H7 (cell line): ENCODE data around the gene GABBR2. TPM values are rescaled to one million over a fixed set of nuclear protein-coding genes. Genes with fewer than 3 reads are reported as not detected.
A peak's percentile ranks its signal among the peaks of the same experiment; 100 is the strongest.

Experiments
- DNase-seq: peaks from one replicate; pipeline ENCODE4 v3.0.0; 2012
- H3K27me3 ChIP-seq: 2 replicates; pipeline ENCODE4 v1.6.0; 2011; ENCODE audit warnings: mild to moderate bottlenecking, low read length; ENCODE audit not compliant: control insufficient read depth, insufficient read depth
- H3K36me3 ChIP-seq: replicated peaks from 2 replicates; pipeline ENCODE4 v1.5.1; 2011; ENCODE audit warnings: low read length; ENCODE audit not compliant: control insufficient read depth, insufficient read depth
- H3K4me3 ChIP-seq: 2 replicates; pipeline ENCODE4 v1.5.1; 2011; ENCODE audit warnings: low read depth, mild to moderate bottlenecking, control low read depth, low read length, moderate library complexity; ENCODE audit not compliant: insufficient read depth
- total RNA-seq: library from RNA; depleted of rRNA; stranded (reverse); fragments of >200 nt; shearing (Covaris generic); gene quantifications from 2 replicates; pipeline ENCODE4 v1.2.3, GENCODE V29; 2014

The GABBR2 gene
- total RNA-seq, 1 experiment from 2014 or later: 0.66 TPM

DNA sequence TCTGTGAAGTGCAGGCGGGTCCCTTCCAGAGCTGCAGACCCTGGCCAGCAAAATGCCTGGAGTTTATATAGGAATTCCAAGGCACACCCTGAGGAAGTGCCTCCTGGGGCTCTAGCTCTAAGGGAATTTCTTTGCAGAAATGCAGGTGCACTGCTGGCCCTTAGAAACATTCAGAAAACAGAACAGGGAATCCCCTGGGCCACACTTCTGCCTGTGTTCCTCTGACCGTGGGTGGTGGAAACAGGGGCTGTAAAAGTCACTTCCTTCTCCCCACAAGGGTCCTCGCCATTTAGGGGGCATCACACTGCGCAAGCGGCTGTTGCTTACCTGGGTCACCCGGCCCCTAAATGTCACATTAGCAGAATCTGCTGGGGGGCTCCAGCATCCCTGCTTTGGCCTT is 312.5 kb downstream of the GABBR2 start:
- no peak overlapping the region for H3K4me3 ChIP-seq
- no peaks in the 10 kb centered on the region for H3K36me3 ChIP-seq
- no peaks in the 10 kb centered on the region for H3K27me3 ChIP-seq
- DNase-seq: no peak

DNA sequence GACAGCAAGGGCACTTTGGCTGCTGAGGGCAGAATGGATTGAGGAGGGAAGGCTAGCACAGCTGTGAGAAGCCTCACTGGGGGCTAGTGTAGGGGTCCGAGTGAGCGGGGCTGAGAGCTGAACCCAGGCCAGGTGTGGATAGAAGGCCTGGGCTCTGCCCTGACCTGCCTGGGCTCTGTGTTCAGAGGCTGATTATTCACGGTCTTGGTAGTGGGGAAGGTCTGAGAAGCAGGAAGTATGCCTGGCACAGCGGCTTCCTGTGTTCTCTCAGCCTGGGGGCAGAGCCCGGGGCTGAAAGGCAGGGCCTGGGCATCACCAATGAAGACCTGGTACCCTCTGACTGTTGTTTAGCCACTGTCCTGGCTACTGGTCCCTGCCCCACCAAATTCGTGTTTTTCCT is 316.9 kb downstream of the GABBR2 start:
- no peak for DNase-seq
- H3K36me3 ChIP-seq: no peaks in the 10 kb centered on the region
- no peak overlapping the region for H3K4me3 ChIP-seq
- H3K27me3 ChIP-seq: no peaks in the 10 kb centered on the region

DNA sequence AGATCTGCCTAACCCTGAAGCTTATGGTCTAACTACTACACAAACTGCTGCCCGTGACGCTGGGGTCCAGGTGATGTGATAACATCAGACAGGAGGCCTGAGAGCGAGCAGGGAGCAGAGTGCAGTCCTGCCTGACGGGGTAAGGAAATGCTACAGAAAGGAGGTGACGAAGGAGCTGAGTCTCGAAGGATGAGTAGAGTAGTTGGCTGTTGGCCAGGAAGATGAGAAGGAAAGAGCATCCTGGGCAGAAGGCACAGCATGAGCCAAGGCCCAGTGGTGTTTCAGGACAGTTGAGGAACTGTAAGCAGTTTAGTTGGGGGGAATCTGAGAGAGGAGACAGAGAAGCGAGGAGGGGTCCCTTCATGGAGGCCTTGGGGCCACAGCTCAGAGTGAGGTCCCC is 317.3 kb downstream of the GABBR2 start:
- DNase-seq: no peak
- Histone ChIP-seq H3K27me3 (no peaks in the 10 kb centered on the region), H3K4me3 (no peak overlapping the region)

DNA sequence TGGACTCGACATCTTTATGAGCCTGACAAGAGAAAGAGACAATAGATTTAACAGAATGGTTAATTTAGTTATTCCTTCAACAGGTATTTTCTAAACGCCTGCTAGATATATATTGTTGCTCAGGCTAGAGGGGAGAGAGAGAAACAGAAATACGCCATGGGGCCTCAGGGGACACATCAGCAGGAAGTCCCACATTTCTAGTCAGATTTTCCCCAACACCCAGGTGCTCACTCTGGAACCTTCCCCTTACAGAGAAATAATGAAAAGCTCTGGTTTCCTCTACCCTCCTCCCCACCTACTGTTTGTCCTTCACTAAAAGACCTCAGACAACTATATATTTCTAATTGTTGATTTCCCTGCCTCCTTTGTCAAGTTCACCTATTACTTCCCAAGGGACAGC is 323.0 kb downstream of the GABBR2 start:
- Histone ChIP-seq H3K27me3 (no peaks in the 10 kb centered on the region), H3K36me3 (no peaks in the 10 kb centered on the region), H3K4me3 (no peak overlapping the region)
- DNase-seq: no peak

More for the DNA sequence above, 317.3 kb downstream of the GABBR2 start:
- H3K36me3 ChIP-seq: no peaks in the 10 kb centered on the region

DNA sequence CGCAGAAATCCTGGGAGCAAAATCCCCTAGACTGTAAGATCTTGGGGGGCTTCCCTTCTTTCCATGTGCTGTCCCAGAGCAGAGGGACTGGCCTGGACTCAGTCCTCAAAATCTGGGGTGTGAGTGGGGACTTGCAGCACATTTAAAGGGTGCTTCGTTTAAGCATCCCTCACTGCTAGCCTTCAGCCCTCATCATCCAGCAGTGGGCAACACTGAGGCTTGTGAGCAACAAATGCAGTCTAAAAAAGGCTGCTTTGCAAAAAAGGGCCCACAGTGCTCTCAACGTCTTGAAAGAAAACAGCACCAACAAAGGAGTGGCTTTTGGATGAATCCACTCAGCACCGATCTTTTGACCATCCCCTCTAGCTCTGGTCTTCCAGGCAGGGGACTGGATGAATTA is 325.0 kb downstream of the GABBR2 start:
- Histone ChIP-seq H3K4me3 (no peak overlapping the region), H3K27me3 (no peaks in the 10 kb centered on the region), H3K36me3 (no peaks in the 10 kb centered on the region)
- peak; percentile 58 for DNase-seq

DNA sequence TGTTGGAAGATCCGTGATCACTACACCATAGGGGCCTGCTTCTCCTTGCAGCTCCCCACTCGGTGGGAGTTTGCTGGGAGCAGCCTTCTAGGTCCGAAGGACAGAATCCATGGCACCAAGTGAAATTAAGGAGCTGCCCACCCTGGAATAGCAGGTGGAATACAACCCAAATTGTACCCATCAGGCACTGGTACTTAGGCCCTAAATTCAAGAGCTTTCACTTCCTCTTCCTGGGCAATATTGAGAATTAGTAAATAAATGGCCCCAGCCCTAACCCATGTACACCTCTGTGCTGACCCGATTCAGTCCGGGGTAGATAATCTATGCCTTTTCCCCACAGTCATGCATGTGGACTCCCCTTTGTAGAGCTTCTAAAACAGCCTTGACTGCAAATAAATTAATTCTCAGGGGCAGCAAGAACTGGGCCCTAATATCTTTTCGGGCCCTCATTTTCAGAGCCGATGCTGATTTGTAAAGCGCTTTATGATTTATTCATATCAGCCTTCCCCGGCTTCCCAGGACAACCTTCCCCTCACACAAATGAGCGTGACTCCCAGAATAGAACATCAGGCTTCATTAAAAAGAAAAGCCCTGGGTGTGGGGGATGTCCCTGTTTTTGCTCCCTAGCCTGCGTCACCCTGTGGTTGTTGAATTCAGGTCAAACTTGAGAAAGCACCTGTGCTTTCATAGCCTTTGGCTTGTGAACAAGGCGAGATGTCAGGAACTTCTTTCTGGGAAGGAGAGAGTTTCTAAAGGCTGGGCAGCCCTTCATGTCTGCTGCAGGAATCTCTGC is 327.2 kb downstream of the GABBR2 start:
- H3K4me3 ChIP-seq: no peak overlapping the region
- DNase-seq: no peak
- no peaks in the 10 kb centered on the region for H3K27me3 ChIP-seq
- H3K36me3 ChIP-seq: no peaks in the 10 kb centered on the region

DNA sequence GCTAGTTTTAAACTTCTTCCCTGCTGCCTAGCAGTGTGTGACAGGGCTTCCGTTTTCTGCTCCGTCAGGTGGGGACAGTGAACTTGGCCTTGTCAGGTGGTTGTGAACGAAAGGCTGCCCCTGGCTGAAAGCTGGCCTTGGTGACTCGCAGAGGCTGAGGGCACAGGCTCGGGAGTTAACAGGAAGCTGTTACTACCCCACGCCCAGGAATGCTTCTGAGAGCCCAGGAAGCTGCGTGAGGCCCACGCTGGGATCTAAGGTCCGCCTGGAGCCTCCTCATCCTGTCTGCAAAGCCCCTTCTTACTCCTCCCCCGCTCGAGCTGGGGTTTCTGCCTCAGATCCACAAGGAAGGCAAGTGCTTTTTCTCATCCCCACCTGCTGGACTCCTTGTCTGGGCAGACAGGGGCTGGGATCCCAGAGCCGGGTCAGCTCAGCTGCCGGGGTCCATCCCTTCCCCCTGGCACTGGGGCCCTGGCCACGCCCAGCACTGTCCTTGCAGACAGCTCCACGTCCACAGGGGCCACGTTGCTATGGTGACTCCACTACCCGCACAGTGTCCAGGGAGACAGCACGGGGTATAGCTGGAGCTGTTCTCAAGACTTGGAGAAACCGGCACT is 328.6 kb downstream of the GABBR2 start:
- no peaks in the 10 kb centered on the region for H3K27me3 ChIP-seq
- peak; percentile 75 for DNase-seq
- no peaks in the 10 kb centered on the region for H3K36me3 ChIP-seq
- no peak overlapping the region for H3K4me3 ChIP-seq

DNA sequence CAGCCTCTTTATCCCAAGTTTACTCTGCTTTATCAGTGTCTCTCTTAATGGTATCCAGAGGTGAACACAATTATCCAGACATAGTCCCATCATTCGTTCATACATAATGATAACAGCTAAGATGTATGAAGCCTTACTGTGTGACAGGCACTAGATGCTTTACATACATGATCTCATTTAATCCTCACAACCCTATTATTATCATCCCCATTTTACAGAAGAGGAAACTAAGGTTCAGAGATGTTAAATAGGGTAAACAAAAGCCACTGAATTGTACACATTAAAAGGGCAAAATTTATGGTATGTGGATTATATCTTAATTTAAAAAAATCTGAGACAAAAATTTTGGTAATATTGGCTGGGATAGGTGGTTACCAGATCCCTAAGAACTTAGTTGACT is 329.2 kb downstream of the GABBR2 start:
- H3K27me3 ChIP-seq: no peaks in the 10 kb centered on the region
- no peak overlapping the region for H3K4me3 ChIP-seq
- H3K36me3 ChIP-seq: no peaks in the 10 kb centered on the region
- no peak for DNase-seq

DNA sequence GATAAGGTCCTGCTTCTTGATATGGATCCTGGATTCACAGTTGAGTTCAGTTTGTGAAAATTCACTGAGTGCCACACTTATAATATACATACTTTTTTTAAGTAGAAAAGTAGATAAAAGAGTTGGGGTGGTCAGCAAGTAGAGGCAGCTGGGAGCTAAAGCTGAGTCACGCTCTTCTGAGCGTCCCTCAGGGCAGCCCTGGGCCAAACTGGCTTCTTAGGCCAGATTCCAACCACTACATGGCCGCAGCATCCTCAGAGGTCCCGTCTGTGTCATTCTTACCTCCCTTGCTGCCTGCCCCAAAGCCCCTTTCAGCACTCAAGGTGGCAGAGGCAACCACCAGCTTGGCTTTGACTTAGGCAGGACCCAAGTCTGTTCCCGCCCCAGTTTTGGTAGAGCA is 329.9 kb downstream of the GABBR2 start:
- no peak for DNase-seq
- Histone ChIP-seq H3K36me3 (no peaks in the 10 kb centered on the region), H3K4me3 (no peak overlapping the region), H3K27me3 (no peaks in the 10 kb centered on the region)

DNA sequence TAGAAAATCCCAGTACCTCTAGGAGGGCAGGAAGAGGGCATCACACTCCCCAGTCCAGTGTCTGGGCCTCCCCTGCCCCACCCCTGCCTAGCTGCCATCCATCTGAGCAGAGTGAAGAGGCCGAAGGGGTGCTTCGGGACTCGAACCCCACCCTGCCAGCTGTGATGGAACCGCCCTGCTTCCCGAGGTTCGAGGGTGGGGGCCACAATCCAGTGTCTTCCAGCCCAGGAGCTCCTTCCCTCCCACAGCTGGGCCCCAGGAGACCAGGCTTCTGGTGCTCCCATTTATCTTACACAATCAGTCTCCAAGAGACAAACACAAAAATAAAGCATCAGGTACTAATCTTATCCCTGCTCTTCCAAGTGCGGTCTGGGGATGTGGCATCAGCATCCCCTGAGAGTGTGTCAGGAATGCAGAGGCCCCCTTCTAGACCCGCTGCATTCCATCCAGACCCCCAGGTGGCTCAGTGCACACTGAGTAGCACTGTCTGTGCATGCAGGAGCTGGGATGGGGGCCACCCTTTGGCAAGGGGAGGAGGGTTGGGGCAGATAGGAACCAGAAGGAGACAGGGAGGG is 330.4 kb downstream of the GABBR2 start:
- no peak for DNase-seq
- H3K36me3 ChIP-seq: no peaks in the 10 kb centered on the region
- H3K4me3 ChIP-seq: no peak overlapping the region
- no peaks in the 10 kb centered on the region for H3K27me3 ChIP-seq

DNA sequence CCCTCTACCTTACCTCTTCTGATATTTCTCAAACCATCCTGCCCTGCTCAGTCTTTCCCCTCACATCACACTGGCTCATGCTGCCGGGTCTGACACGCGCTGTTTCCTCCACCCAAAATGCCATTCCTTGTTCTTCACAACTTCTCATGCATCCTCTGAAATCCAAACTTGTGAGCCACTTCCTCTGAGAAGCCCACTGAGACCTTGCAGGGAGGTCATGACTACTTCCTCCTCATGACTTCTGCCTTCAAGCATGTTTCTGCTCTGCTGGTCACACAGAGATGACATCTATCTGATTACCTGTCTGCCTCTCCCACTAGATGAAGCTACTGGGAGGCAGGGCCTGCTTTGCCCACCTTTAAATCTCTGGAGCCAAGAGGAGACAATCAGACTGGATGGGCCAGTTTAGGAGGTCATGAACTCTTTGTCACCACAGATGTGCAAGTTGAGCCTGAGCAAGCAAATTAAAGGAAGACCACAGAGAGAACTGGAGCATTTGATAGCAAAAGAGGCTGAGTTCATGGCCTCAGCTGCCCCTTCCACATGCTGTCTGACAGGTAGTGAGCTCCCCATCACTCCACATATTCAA is 333.5 kb downstream of the GABBR2 start:
- Histone ChIP-seq H3K4me3 (no peak overlapping the region), H3K27me3 (no peaks in the 10 kb centered on the region), H3K36me3 (no peaks in the 10 kb centered on the region)
- no peak for DNase-seq

DNA sequence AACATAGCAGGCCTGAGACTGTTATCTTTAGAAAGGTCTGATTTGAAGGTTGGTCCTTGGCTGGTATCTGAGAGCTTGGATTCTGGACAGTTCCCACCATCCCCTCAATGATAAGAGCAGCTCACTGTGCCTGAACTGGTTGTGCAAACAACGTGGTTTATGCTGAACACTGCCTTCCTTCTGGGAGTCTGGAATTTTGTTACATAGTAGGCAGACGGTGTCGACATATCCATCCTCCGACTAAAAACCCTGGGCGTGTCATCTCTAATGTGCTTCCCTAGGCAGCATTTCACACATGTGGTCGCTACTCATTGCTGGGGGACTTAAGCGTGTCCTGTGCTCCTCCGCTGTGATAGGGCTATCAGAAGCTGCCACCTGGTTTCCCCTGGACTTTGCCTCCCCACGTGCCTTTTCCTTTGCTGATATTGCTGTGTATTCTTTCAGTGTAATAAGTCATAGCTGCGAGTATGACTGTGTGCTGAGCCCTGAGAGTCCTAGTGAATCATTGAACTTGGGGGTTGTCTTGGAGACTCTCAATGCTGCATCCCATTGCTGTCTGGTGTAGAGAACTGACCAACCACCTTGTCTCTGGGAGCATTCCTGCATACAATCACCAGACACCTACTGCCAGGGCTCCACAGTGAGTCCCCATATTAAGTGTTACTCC is 334.2 kb downstream of the GABBR2 start:
- H3K4me3 ChIP-seq: no peak overlapping the region
- DNase-seq: peak; percentile 55
- H3K27me3 ChIP-seq: no peaks in the 10 kb centered on the region

DNA sequence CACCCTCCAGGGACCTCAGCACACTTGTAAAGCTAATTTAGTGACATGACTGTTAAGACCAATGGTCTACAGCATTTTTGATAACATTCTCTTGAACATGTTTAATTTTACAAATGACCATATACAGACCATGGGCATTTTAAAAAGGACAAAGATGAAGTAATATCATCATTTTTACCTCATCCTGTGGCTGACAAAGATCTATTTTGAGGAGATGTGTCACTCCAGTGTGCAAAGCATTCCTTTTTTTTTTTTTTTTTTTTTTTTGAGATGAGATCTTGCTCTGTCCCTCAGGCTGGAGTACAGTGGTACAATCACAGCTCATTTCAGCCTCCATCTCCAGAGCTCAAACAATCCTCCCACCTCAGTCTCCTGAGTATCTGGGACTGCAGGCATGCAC is 335.1 kb downstream of the GABBR2 start:
- Histone ChIP-seq H3K27me3 (no peaks in the 10 kb centered on the region), H3K4me3 (no peak overlapping the region), H3K36me3 (no peaks in the 10 kb centered on the region)
- no peak for DNase-seq

More for the DNA sequence above, 334.2 kb downstream of the GABBR2 start:
- no peaks in the 10 kb centered on the region for H3K36me3 ChIP-seq

DNA sequence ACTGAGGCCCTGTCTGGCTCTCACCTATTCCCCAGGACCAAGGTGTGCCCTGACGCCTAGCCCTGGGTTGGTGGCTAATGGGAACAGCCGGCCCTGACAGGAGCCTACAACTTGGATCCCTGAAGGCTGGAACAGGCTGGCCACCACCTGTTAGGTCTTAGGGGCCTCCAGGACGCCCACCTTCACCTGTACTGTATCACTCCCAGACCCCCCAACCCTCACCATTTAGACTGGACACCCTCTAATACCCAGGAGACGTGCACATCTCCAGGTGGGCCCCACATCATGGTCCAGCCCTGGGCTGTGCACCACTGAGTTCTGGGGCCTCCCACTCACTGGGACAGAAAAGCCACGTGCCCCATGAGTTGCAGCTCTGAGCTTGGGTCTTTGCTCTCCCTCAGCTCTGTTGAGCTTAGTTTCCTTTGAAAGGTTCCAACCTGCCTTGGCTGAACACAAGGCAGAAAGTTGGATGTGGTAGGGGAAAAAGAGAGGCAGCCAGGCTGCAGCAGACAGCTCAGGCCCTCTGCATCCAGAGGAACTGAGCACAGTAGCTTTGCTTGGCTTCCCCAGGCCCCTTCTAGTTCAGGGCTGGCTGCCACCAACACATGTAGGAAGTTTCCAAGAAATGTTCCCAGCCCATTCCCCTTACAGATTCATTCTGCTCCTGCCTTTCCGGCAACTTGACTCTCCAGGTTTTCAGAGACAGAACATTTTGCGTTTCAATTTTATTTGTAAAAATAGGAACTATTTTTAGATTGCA is 336.5 kb downstream of the GABBR2 start:
- no peak for DNase-seq
- H3K4me3 ChIP-seq: no peak overlapping the region
- no peaks in the 10 kb centered on the region for H3K36me3 ChIP-seq
- no peaks in the 10 kb centered on the region for H3K27me3 ChIP-seq
